Pancreas (tissue), 10 donors: Measurements from ENCODE around the gene COMMD1. TPM values are rescaled to one million over a fixed set of nuclear protein-coding genes. Genes with fewer than 3 reads are reported as not detected.
A peak's percentile ranks its signal among the peaks of the same experiment; 100 is the strongest.
"Not testable (repeated sequence)": the region's sequence is repeated elsewhere in the genome, so short reads cannot be mapped to it uniquely, and the experiment has no call there.

Source experiments
- ATAC-seq, 4 donors: fragments of 200-7000 bp; cut with Tn5 transposase; one replicate each; pipeline versions ENCODE4 v1.8.0 to v1.9.1; 2020; ENCODE audit warnings: mild to moderate bottlenecking in 4 of 4, moderate library complexity in 4 of 4
- DNase-seq, 6 donors: peaks; one replicate each; pipeline ENCODE4 v3.0.0-alpha.2; 2020
- FAIRE-seq: peaks from 2 replicates; lab custom pipeline; 2012; peaks lifted over from hg19 to GRCh38; lab: Jason Lieb, UNC
- H3K27ac ChIP-seq, 4 donors: fragments of 200-600 bp; sonication (generic); 1 replicate in 3 of 4; 2 replicates in 1 of 4; pipeline versions ENCODE4 v1.5.0 to v1.8.0; 2020
- H3K27me3 ChIP-seq, 4 donors: fragments of 200-600 bp; one replicate each; pipeline ENCODE4 v1.8.0; 2021
- H3K36me3 ChIP-seq, 3 donors: fragments of 200-600 bp; sonication (generic) in 1 of 3; one replicate each; pipeline versions ENCODE4 v1.5.0 to v1.8.0; 2020 to 2021
- H3K4me1 ChIP-seq, 3 donors: fragments of 200-600 bp; one replicate each; pipeline ENCODE4 v1.8.0; 2021
- H3K4me3 ChIP-seq, 4 donors: fragments of 200-600 bp; sonication (generic) in 2 of 4; one replicate each; pipeline versions ENCODE4 v1.5.0 to v1.8.0; 2020 to 2021
- H3K9me3 ChIP-seq, 4 donors: fragments of 200-600 bp; one replicate each; pipeline ENCODE4 v1.8.0; 2021
- CTCF ChIP-seq, 4 donors: fragments of 200-600 bp; sonication (generic) in 3 of 4; IDR thresholded peaks; one replicate each; pipeline versions ENCODE4 v1.5.0 to v1.8.0; 2021; ENCODE audit warnings: antibody characterized with exemption in 4 of 4
- WGBS, 2 donors: extraction: QIAGEN DNeasy Blood & Tissue Kit; methylation state at CpG; one replicate each; pipeline ENCODE4 v1.1.7; 2013; 5-methylcytosine and 5-hydroxymethylcytosine counted together
- intact Hi-C, 3 donors: fragments of 100-400 bp; cut with DNase I; formaldehyde crosslinking; loops; one replicate each; pipeline versions ENCODE4 v1.11.1 to v1.14.2; 2022
- polyA plus RNA-seq, 2 donors: library from polyadenylated mRNA; stranded (reverse); fragments of 200-250 nt; gene quantifications; one replicate each; pipeline ENCODE4 v1.2.3, GENCODE V29; 2013
- total RNA-seq, 6 donors: library from RNA; stranded (reverse); fragmentation: NEBNext Ultra II Directional in 4 of 6; extraction: Animal tissue kit (Norgen Biotek cat#: 25700) in 4 of 6; gene quantifications; one replicate each; pipeline versions ENCODE4 v1.2.1 to v1.2.4, GENCODE V29; 2021 to 2023
- donor health status: healthy with polysubstance abuse.
- donor health status: DM: no; HTN: no; CAD: no; lungs with moderate emphysema.
- donor health status: DM: no; HTN: no; CAD: no.
- donor health status: control.
- donor health status: control.
- donor health status: Bipolar disorder and iron deficiency.
- donor health status: DM: yes; HTN: yes; CAD: no.
- donor health status: DM: no; HTN: no; CAD: no.
- donor health status: DM: no; HTN: no; CAD: no.
- donor health status: DM: yes; HTN: yes; CAD: no.

COMMD1 gene
- total RNA-seq = 10 to 100 TPM in 5 of 6 donors, 1 to 10 TPM in 1; 9.3 to 21.1 (median 14.3) TPM
- polyA plus RNA-seq = 10 to 100 TPM; 17.4 to 27.0 TPM

- peaks cover 0 to 18% (median 7%) of the 10 kb centered on the region in 3 donors for H3K4me1 ChIP-seq
- intact Hi-C loops = no loop called here
- H3K9me3 ChIP-seq = no peaks in the 10 kb centered on the region
- peak within 1 kb of the TSS; percentile 68 to 77 (median 73) for H3K4me3 ChIP-seq
- H3K36me3 ChIP-seq = no peaks in the 10 kb centered on the region
- DNase-seq = peak; percentile 65 to 95 (median 80)
- peak; percentile 98 to 100 (median 99) for ATAC-seq
- no peak for FAIRE-seq
- H3K27me3 ChIP-seq = no peaks in the 10 kb centered on the region
- H3K27ac ChIP-seq = peak within 1 kb of the TSS in 3 of 4 donors; percentile 25 to 52 (median 28)
- TF ChIP-seq CTCF (IDR thresholded peaks at IDR 0.05) = no peak
- WGBS, 2 donors = 0% methylated on average over 33 of the region's 33 CpGs
Observed at GRCh38 chr2:61905372-61906185, at the start of gene COMMD1. Gene COMMD1, plus strand, starts transcription at chr2:61905674. Its CDS starts 5 bp downstream, at chr2:61905679.

GRCh38 chr2:61857224-61857623, 48.2 kb upstream of the COMMD1 start:
- no peak for TF ChIP-seq CTCF (IDR thresholded peaks at IDR 0.05)
- H3K4me3 ChIP-seq = no peak overlapping the region

GRCh38 chr2:61862085-61862484, 43.4 kb upstream of the COMMD1 start:
- no peaks in the 10 kb centered on the region for H3K27me3 ChIP-seq
- H3K36me3 ChIP-seq = peaks cover under 1 to 9% (median 9%) of the 10 kb centered on the region in 3 donors
- DNase-seq = no peak
- FAIRE-seq = no peak
- no peak overlapping the region for H3K4me3 ChIP-seq
- ATAC-seq = no peak
- no peaks in the 10 kb centered on the region for H3K9me3 ChIP-seq
- H3K4me1 ChIP-seq = no peaks in the 10 kb centered on the region
- intact Hi-C loops = no loop called here
- WGBS, 2 donors = 91 to 96% methylated on average over 5 of the region's 5 CpGs
- H3K27ac ChIP-seq = no peak overlapping the region
- no peak for TF ChIP-seq CTCF (IDR thresholded peaks at IDR 0.05)

More at GRCh38 chr2:61857224-61857623, 48.2 kb upstream of the COMMD1 start:
- DNase-seq = no peak
- FAIRE-seq = no peak
- ATAC-seq = no peak
- WGBS, 2 donors = 88 to 93% methylated on average over 3 of the region's 3 CpGs
- Histone ChIP-seq H3K4me1 (peaks cover 0 to 7% (median 4%) of the 10 kb centered on the region in 3 donors), H3K27me3 (no peaks in the 10 kb centered on the region), H3K9me3 (no peaks in the 10 kb centered on the region), H3K27ac (no peak overlapping the region), H3K36me3 (no peaks in the 10 kb centered on the region)
- intact Hi-C loops = no loop called here

- intact Hi-C loops, FAIRE-seq, H3K27ac ChIP-seq, H3K27me3 ChIP-seq, ATAC-seq, H3K4me3 ChIP-seq, H3K4me1 ChIP-seq, H3K9me3 ChIP-seq, DNase-seq: not testable (repeated sequence)
- WGBS, 2 donors = 97 to 99% methylated on average over 14 of the region's 14 CpGs
- peaks cover 7 to 48% (median 21%) of the 10 kb centered on the region in 3 donors for H3K36me3 ChIP-seq
Observed at GRCh38 chr2:61866482-61867089, 38.9 kb upstream of the COMMD1 start.

- WGBS, 2 donors = 80 to 92% methylated on average over 1 of the region's 1 CpG
- no peak for ATAC-seq
- Histone ChIP-seq H3K9me3 (no peaks in the 10 kb centered on the region), H3K27ac (no peak overlapping the region), H3K36me3 (peaks cover 18 to 89% (median 42%) of the 10 kb centered on the region in 3 donors), H3K27me3 (no peaks in the 10 kb centered on the region), H3K4me1 (no peaks in the 10 kb centered on the region), H3K4me3 (no peak overlapping the region)
- TF ChIP-seq CTCF (IDR thresholded peaks at IDR 0.05) = no peak
- intact Hi-C loops = no loop called here
- FAIRE-seq = no peak
- no peak for DNase-seq
Observed at GRCh38 chr2:61876400-61876799, 29.1 kb upstream of the COMMD1 start.
